DMS 273 treated with DMSO at 0.1 percent for 48 hours (cell line): ENCODE measurements around the gene GLCCI1.
A peak's percentile ranks its signal among the peaks of the same experiment; 100 is the strongest.

Source experiments
- DNase-seq: peaks from one replicate; lab custom pipeline; 2025; lab: John Stamatoyannopoulos, UW

Gene GLCCI1

DNA sequence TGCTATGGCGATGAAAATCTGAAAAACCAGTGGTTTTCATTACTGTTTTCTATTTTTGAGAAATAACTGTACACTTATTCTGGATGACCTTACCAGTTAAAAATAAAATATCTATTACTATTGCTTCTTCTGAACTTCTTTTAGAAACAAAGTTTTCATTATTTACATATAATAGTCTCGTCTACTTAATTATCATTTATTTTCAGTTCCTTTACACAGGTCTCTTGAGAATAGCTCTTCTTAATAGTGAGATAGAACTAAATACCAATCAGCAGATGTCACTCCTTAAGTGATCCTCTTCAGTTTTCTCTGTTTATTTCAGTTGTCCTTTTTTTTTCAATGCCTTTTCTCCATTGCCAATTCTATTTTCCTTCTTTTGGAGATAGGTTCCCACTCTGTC is 4.3 kb upstream of the GLCCI1 start:
- no peak for DNase-seq

DNA sequence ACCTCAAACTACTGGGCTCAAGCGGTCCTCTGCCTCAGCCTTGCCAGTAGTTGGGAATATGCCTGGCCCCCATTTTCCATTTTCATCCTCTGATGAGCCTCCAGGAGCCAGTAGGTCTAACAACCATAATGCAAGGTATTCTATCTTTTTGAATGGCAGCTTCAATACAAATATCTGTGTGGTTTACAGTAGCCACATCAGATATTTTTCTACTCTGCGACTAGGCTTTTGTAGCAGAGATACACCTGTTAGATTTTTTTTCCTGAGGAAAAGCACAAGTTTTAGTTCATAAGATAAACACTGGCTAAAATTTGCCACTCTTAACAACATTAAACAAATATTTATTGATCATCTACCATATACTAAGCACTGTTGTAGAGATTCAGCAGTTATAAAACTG is 3.9 kb upstream of the GLCCI1 start:
- DNase-seq, result no peak

DNA sequence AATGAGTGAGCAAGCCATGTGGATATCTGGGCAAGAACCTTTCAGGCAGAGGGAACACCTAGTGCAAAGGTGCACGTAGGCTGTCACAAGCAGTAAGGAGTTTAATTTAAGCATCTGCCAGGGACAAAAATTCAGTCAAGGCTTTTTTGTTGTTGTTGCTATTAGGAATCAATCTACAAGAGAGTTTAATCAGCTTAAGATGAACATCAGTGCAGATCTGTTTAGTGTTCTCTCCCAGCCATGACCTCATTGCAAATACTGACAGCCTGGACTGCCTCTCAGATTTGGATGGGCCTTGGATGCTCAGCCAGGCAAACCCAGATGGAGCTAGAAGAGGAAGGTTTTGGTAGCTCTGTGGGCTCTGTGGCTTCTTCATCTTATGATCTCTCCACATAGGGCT is 3.3 kb upstream of the GLCCI1 start:
- DNase-seq, result no peak

DNA sequence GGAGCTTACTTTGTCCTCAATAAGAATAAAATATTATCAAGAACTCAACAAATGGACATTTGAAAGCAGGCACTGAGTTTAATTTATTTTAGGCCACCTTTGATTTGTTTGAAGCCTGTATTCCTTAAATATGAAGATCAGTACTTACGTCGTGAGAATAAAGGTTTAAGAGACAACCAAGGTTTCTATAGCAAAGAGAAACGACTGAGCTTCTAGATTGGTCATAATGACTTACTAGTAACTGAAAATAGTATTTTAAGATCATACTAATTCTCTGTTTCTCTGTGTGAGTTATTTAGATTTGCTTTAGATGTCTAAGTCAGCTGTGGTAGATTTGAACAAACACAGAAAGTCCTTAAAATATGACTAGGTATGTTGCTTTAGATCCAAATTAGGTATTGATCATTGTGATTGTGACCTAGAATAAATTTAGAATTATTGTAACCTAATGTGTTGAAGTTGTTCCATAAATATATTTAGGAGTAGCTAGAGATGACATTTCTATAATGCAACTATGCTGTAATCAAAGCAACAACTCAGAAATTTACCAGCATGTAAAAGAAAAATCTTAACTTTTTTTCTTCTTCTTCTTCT is 2.4 kb upstream of the GLCCI1 start:
- no peak for DNase-seq

DNA sequence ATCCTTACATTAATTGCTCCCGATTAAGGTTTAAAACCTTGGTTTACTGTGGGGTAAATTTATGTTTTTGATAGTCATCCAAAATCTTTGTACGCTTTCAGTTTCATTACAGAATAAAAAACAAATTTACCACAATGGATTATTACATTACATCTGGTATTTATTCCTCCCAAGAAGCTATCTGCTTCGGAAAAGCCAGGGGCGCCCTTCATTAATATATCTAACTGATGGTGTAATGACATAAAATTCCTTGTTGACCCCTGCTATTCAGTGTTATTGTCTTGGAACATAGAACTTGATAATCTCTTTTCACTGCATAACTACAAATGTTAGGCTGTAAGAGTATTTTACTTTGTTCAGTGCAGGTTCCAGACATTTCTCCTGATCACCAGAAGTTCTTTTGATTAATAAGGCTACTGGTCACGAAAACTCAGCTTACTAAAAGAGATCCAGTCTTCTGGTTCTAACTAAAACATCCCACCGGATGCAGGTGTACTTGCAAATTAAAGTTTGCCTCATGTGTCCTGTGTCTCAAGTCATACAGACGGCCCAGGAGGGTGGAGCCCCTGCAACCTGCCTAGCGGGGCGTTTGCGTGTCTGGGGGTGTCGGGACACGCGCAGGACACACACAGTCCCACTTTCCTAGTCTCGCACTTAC is 581 bp upstream of the GLCCI1 start:
- DNase-seq, result no peak

DNA sequence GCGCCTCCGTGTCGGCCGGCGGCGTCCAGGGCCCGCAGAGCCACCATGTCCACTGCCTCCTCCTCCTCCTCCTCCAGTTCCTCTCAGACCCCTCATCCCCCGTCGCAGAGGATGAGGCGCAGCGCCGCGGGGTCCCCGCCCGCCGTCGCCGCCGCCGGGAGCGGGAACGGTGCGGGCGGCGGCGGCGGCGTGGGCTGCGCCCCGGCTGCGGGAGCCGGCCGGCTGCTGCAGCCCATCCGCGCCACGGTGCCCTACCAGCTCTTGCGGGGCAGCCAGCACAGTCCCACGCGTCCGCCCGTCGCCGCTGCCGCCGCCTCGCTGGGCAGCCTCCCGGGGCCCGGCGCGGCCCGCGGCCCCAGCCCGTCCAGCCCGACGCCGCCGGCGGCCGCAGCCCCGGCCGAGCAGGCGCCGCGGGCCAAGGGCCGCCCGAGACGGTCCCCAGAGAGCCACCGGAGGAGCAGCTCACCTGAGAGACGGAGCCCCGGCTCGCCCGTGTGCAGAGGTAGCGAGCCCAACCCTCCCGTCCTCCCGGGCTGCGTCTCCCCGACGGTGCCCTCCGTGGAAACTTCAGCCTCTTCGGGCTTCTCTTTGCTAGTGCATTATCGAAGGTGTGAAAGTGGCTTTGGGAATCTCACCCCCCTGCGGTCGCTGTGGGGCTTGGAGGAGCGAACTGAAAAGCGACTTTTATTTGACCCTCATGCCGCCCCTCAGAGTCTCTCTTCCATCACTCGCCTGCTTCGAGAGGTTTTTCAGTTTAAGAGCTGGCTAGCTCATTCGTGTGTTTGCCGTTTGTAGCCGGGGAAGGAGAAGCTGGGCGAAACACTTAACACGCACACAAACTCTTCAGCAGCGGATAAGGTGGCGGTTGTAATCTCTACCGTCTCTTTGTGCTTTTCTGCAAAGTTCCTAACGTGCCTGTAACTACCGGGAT is 975 bp downstream of the GLCCI1 start:
- peak; percentile 64 for DNase-seq

DNA sequence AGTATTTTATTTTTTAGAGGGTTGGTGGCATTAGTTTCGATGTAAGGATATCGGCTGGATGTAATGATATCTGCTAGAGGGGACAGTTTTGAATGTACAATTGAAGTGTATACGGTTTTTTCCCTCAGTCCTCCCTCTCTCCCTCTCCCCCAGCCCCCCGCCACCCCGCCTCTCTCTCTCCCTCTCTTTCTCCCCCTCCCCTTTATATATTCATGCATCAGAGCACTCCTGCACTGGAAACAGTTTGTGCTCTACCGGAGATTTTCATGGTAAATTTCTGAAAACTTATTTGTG is 1.6 kb downstream of the GLCCI1 start:
- no peak for DNase-seq

DNA sequence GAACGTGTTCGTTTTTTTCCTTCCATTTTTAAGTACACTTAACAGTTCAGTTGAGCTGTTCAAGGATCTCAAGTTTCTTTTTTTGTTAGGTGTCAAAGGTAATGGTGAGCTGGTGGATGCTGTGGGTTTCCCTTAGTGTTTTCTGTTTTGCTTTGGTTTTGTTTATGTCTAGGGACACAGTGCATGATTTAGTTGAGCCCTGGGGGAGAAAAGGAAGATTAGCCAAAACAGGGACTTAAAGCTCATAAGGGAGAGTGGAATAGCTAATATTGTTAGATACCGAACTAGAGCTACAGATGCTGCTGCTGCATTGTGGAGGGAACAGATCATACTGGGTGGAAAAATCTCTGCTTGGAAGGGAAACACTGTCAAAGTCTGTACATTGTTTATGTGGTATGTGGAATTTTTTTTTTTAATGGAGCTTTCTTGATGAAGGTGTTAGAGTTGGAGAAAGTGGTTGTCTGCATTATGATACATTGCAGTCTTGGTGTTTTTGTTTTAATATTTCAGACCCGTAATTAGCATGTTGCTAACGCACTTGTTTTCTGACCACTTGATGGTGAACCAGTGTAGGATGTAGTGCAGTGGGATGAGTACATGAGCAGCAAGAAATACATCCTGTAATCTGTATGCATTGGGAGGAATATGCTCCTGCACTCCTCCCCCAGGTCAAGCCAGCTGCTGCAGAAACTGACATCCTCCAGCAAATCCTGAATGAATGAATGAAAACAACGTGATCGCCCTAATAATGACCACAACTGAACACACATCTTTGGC is 2.1 kb downstream of the GLCCI1 start:
- peak; percentile 49 for DNase-seq

DNA sequence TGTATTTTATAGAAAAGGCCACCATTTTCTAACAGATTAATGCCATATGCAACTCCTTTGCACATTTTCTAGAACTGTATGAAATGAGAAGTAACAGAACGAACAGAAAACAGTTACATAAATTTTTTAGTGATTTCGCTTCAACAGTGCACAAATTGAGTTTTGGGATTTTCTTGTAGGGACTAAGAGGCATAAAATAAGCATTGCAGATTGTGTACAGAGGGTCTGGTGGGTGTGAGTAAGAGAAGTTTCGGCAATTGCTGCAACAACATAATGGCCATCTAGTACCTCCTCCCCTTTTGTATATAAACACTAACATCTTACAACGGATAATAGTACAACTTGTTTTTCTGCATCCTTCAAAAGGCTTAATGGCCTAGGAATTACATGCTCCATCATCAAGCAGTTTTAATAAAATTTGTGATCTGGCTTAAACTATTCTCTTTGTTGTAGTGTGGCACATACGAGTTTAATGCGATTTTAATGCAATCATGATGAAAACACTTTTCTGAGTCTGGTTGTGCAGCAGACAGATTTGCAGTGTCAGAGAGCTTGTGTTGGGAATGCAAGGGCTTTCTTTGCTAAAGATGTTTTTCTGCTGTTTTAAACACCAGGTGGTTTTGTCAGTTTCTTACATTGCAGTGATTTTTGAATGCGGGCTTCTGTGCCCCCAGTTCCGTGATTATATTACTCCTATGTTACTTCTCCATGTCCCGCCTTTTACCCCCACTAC is 2.9 kb downstream of the GLCCI1 start:
- no peak for DNase-seq

DNA sequence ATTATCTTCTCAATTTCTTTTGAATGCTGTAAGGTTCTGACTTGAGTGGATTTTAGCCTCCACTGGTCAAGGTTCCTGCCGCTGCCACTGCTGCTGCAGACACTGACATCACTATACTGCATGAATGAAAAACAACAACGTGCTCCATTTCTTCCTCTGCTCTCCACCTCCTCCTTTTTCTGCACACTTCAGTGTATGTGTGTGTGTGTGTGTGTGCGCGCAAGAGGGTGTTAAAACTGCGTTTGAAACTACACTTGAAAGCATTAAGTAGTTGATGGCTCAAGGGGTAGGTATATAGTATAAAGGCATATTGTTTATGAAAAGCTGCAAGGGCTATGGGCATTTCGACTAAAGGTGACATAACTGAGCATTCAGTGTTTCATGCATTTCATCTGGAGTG is 3.5 kb downstream of the GLCCI1 start:
- DNase-seq, result no peak

DNA sequence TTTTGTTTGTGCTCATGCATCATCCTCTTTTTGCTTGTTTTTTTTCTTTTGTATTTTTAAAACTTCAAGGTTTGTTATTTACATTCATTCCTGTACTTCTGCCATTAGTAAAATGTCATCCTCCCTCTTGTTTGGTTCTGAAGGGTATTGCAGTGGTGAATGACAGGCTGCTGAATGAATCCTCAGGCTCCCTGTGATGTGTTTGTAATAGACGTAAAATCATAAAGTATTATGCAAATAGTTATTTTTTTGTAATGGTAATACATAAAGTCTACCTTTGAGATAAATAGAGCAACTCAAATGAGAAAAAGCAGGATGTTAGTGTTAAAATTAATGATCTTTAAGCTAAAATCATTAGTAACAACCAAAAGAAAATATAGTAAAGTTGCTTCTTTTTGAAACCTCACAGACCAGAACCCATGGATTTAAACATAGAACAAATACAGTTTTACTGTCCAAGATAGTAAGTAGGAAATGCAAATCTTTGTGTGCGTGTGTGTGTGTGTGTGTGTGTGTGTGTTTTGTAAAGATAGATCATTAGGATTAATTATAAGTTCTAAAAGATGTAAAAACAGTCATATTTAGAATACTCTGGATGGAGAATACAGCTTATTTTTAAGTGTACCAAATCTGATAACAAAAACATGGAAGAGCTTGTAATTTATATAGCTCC is 4.5 kb downstream of the GLCCI1 start:
- no peak for DNase-seq

DNA sequence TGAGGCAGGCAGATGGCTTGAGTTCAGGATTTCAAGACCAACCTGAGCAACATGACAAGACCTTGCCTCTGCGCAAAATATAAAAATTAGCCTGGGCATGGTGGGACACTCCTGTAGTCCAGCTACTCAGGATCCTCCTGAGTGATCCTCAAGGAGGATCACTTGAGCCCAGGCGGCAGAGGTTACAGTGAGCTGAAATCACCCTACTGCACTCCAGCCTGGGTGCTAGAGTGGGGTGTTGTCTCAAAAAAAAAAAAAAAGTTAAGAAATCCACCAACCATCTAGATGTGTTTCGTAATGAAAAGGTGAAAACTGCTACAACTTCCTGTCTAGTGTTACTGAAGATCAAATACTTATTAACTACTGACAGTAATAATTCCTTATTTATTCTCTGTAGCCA is 8.1 kb downstream of the GLCCI1 start:
- no peak for DNase-seq

DNA sequence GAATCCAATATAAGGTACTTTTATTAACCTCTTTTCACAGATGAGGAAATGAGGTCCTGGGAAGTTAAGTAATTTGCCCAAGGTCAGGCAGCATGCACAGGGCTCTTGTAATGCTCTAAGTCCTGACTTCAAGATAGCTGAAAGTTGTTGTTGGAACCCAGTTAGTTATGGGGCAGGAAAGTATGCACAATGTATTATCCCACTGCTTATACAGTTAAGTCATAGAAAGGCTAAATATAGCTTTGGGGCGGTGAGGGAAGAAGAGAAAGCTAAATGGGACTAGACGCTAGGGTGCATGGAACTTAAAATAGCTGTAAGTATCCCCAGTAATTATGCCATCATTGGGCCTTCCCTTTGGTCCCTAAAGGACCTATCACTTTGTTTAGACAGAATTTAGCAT is 9.2 kb downstream of the GLCCI1 start:
- DNase-seq, result no peak

DNA sequence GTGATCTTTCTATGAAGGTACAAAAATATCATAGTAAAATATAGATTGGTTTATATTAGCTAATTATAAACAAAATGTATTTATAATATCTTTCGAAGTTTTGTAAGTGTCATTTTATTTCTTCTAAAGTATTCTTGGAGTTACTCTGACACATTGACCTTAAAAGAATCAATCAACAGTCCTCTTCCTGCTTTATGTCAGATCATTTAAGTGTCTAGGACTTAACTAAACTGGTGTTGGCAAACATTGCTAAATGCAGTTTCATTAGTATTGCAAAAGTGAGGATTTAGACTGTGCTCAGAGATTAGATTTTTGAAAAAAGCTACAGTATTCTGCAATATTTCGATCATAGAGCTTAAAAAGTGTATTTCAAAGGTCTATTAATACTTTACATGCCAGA is 10.3 kb downstream of the GLCCI1 start:
- DNase-seq, result no peak

DNA sequence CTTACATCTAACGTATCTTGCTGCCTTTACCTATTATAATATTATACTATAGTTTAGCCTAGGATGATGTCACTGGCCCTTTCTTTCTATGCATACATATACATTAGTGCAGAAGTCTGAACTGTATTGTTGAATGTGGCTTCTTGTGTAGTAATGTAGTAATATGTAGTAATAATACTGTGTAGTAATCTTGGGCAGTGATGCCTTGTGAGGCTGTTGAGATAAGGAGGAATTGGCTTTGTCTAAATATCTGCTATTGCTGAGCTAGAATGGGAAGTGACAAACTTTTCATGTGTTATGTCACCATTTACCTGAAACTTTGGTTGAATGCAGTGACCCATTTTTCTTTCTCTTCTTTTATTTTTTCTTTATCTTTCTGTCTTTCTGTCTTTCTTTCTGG is 11.0 kb downstream of the GLCCI1 start:
- DNase-seq, result no peak

DNA sequence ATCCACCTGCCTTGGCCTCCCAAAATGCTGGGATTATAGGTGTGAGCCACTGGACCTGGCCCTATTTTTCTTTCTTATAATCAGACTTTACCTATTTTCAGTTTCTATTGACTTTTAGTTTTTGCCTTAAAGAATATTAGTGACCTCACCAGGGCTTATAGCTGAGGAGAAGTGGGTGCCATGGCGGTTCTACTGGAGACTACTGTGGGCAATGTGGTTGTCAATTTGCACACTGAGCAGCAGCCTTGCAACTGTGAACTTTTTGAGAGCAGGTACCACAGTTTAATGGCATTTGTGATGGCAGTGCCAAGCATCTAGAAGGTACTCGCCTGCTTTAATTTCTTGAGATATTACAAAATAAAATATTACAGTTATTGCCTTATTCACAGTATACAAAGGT is 11.5 kb downstream of the GLCCI1 start:
- DNase-seq, result no peak

DNA sequence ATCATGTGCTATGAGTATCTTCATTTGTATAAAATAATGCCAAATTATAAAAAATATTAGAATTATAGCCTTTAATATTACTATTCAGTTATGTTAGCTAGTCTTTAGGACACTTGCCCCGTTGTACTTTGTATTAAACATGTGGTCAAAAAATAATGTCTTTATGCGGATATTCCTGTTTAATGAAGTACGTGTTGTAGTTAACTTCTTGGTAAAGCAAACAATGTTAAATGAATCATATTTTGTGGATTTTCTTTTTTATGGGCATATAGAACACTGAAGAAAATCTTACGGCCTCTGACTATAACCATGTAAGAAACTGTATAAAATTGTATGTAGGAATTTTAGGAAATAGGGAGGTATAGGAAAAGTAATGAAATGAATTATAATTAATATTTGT is 14.3 kb downstream of the GLCCI1 start:
- DNase-seq, result no peak

DNA sequence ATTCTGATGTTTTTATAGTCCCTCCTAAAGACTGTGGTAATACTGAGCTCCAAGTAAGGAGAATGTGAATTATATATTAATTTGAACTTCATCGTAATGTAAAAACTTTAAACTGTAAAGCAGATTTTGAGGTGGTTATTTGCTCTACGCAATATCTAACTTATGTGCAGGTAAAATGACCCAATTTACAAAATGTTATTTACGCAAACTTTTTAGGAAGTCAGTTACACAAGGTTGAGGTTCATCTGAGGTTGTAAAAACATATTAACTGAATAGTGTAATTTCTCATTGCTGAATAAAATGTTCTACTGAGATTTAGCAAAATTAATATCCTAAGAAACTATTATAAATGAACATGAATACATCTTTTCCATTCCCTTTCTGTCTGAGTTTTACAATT is 15.8 kb downstream of the GLCCI1 start:
- DNase-seq, result no peak

DNA sequence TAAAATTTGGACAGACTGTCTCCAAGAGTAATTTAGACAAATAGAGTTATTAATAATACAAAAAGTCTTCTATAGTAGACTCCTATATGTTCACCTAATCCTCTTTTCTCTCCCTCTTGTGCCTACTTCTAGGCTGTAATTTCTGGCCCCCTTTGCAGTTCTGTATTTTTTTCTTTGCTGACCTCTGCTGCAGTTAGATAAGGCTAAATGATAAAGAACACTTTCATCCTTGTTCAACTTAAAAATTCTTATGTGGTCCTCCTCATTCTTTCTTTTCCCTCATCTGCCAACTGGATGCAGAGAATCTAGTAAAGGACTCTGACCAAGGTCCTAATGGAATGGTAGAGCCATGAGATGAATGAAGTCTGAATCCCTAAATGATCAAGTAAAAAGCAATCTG is 20.1 kb downstream of the GLCCI1 start:
- DNase-seq, result no peak

DNA sequence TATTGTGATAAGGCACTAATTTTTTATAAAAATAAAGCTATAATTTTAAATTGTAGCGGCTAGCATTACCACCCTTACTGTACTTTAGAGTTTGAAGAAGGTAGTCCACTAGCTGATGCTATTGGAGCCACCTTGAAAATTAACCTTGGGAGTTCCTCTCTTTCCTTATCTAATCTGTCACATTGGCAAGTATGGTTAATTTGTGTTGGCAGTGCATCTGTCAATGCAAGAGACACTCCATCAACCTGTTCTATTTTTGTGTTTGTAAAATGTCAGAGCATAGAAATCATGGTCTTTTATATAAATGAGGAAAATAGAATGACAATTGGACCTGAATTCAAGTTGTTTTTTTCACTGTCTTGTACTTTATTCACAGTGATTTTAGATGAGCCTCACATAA is 20.5 kb downstream of the GLCCI1 start:
- no peak for DNase-seq
